Measurements from ENCODE around the gene COX7A2. TPM values are rescaled to one million over a fixed set of nuclear protein-coding genes. Genes with fewer than 3 reads are reported as not detected.
A peak's percentile ranks its signal among the peaks of the same experiment; 100 is the strongest.

COX7A2 gene
- total and polyA plus RNA-seq, 4 donors, result 154 to 475 (median 458) TPM

GRCh38 chr6:75211920-75212590, 31.5 kb downstream of the COX7A2 start:
- Histone ChIP-seq H3K27me3 (ENCODE audit: control insufficient read depth, insufficient read depth, low read length) (peaks cover 21% of the 10 kb centered on the region), H3K4me1 (ENCODE audit: control insufficient read depth, insufficient read depth, low read length) (peaks cover 20% of the 10 kb centered on the region), H3K27ac (ENCODE audit: low read depth, low read length) (no peak overlapping the region), H3K36me3 (ENCODE audit: control insufficient read depth, insufficient read depth, low read length) (no peaks in the 10 kb centered on the region), H3K9me3 (ENCODE audit: control insufficient read depth, insufficient read depth, low read length) (no peaks in the 10 kb centered on the region), H3K4me3 (ENCODE audit: low read depth, low read length) (no peak overlapping the region)
- no peak for DNase-seq (ENCODE audit: low read depth in 4 of 6, low spot score in 6 of 6)
- WGBS (ENCODE audit: insufficient coverage), result 8% methylated on average over 2 of the region's 3 CpGs

- Histone ChIP-seq H3K4me1 (ENCODE audit: control insufficient read depth, insufficient read depth, low read length) (peaks cover 29% of the 10 kb centered on the region), H3K9me3 (ENCODE audit: control insufficient read depth, insufficient read depth, low read length) (no peaks in the 10 kb centered on the region), H3K27me3 (ENCODE audit: control insufficient read depth, insufficient read depth, low read length) (peaks cover 28% of the 10 kb centered on the region), H3K27ac (ENCODE audit: low read depth, low read length) (no peak overlapping the region), H3K4me3 (ENCODE audit: low read depth, low read length) (no peak overlapping the region), H3K36me3 (ENCODE audit: control insufficient read depth, insufficient read depth, low read length) (no peaks in the 10 kb centered on the region)
- peak in 2 of 6 donors; percentile 90 to 94 for DNase-seq (ENCODE audit: low read depth in 4 of 6, low spot score in 6 of 6)
- WGBS (ENCODE audit: insufficient coverage), result 64% methylated on average over 3 of the region's 10 CpGs
Measured at GRCh38 chr6:75210885-75211739, 32.5 kb downstream of the COX7A2 start.

DNA sequence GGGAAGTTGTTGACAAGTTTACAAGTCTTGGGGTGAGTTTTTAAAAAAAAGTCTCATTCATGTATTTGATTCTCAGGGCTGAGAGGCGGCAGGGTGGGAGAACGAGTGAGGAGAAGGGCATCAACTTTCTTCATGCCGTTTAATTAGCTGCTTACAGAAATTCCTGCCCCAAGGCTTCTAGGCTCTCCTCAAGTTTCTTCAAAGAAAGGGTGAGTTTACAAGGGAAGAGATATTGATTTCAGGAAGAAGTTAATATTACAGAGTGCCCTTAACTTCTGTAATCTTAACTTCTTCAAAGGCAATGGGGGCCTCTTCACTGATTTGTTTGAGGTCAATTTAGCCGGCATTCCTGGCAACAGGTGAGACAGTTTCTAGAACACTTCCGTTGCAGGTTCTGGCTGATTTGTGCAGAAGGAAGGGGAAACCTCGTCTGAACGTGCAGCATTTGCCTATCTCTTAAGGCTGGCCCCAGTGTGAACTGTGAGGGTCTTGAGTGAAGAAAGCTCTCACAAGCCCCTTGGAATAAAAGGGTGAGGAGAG, 34.3 kb downstream of the COX7A2 start:
- Histone ChIP-seq H3K27me3 (ENCODE audit: control insufficient read depth, insufficient read depth, low read length) (peaks cover 46% of the 10 kb centered on the region), H3K27ac (ENCODE audit: low read depth, low read length) (no peak overlapping the region), H3K36me3 (ENCODE audit: control insufficient read depth, insufficient read depth, low read length) (no peaks in the 10 kb centered on the region), H3K4me3 (ENCODE audit: low read depth, low read length) (no peak overlapping the region), H3K9me3 (ENCODE audit: control insufficient read depth, insufficient read depth, low read length) (no peaks in the 10 kb centered on the region), H3K4me1 (ENCODE audit: control insufficient read depth, insufficient read depth, low read length) (peaks cover 48% of the 10 kb centered on the region)
- no peak for DNase-seq (ENCODE audit: low read depth in 4 of 6, low spot score in 6 of 6)
- 39% methylated on average over 3 of the region's 7 CpGs for WGBS (ENCODE audit: insufficient coverage)

DNA sequence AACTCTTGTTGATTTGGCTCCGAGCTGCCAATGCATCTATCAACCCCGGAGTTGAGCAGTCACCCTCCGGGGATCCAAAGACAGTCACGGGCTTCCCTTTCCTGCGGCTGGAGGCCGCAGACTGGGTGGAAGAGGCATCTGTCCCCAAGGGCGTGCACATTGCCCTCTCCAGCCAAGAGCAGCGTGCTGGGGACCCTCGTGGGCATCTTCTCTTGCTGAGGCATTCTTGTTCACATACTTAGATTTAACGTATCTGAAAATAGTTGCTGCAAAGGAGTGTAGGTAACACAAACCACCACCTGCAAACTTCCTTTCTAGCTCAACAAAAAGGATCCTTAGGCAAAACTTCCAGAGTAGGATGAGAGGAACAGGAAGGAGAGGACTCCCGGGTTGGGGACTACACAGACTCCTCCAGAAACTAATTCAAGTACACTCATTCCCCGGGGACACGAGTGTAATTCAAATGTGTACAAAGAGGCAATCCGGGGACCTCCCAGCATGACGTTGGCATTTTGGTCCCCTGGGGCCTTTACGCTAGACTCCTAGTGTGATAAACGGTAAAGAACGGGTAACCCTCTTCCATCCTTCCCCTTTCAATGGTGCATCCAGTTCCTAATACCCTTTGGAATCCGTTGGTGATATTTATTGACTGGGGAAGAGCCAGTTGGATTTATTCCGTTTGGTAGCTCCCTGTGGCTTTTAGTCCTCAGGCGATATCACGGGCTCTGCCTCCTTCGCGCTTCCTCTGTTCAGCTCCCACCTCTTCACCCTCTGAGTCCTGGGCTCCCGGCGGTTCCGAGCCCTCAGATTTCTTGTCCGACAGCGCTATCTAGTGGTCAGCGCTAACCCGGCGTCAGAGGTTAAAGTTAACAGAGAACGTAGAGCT, 35.1 kb downstream of the COX7A2 start:
- under 1% methylated on average over 16 of the region's 33 CpGs for WGBS (ENCODE audit: insufficient coverage)
- Histone ChIP-seq H3K4me1 (ENCODE audit: control insufficient read depth, insufficient read depth, low read length) (peaks cover 52% of the 10 kb centered on the region), H3K4me3 (ENCODE audit: low read depth, low read length) (peak overlapping the region; percentile 29), H3K36me3 (ENCODE audit: control insufficient read depth, insufficient read depth, low read length) (no peaks in the 10 kb centered on the region), H3K27ac (ENCODE audit: low read depth, low read length) (peak overlapping the region; percentile 58), H3K9me3 (ENCODE audit: control insufficient read depth, insufficient read depth, low read length) (no peaks in the 10 kb centered on the region), H3K27me3 (ENCODE audit: control insufficient read depth, insufficient read depth, low read length) (peaks cover 53% of the 10 kb centered on the region)
- peak; percentile 70 to 96 (median 79) for DNase-seq (ENCODE audit: low read depth in 4 of 6, low spot score in 6 of 6)

DNA sequence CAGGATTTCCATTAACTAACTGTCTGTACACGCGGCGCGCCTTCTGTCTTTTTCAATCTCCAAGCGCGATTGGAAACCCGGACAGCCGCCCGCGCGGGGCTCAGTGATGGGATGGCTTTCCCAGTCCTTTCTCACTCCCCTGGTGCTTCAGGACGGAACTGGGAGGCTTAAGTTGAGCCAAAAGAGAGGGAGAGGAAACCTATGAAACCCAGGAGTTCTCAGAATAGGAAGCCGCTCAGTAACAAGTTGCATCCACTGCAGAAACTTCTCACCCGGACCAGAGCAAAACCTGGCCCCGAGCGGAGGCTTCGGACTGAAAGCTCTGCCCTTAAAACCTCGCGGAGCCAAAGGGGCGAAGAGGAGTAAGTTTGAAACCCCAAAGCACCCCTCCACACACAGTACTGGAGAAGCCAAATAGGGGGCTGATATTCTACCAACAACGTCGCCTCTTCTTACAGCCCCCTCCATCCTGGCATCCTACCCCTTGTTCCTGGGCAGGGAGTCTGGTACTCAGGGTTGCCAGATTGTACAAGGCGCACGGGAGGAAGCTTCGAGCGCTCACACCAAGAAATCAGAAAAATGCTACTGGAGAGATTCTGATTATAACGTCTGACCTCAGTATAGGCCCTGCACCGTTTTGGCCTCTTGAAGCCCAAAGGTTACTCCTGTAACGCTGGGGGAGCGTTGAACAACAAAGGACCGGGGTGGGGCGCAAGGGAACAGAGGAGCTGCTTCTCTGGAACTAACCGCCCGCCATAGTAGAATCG, 36.8 kb downstream of the COX7A2 start:
- H3K4me1 ChIP-seq (ENCODE audit: control insufficient read depth, insufficient read depth, low read length), result peaks cover 64% of the 10 kb centered on the region
- 2% methylated on average over 34 of the region's 35 CpGs for WGBS (ENCODE audit: insufficient coverage)
- H3K9me3 ChIP-seq (ENCODE audit: control insufficient read depth, insufficient read depth, low read length), result no peaks in the 10 kb centered on the region
- peak overlapping the region; percentile 54 for H3K4me3 ChIP-seq (ENCODE audit: low read depth, low read length)
- H3K36me3 ChIP-seq (ENCODE audit: control insufficient read depth, insufficient read depth, low read length), result no peaks in the 10 kb centered on the region
- DNase-seq (ENCODE audit: low read depth in 4 of 6, low spot score in 6 of 6), result peak in 3 of 6 donors; percentile 29 to 68 (median 45)
- peak overlapping the region; percentile 91 for H3K27ac ChIP-seq (ENCODE audit: low read depth, low read length)
- H3K27me3 ChIP-seq (ENCODE audit: control insufficient read depth, insufficient read depth, low read length), result peaks cover 65% of the 10 kb centered on the region

- peak in 3 of 6 donors; percentile 50 to 91 (median 79) for DNase-seq (ENCODE audit: low read depth in 4 of 6, low spot score in 6 of 6)
- H3K27me3 ChIP-seq (ENCODE audit: control insufficient read depth, insufficient read depth, low read length), result peaks cover 72% of the 10 kb centered on the region
- peaks cover 66% of the 10 kb centered on the region for H3K4me1 ChIP-seq (ENCODE audit: control insufficient read depth, insufficient read depth, low read length)
- H3K4me3 ChIP-seq (ENCODE audit: low read depth, low read length), result peak within 1 kb of the TSS; percentile 54
- peak within 1 kb of the TSS; percentile 91 for H3K27ac ChIP-seq (ENCODE audit: low read depth, low read length)
- H3K36me3 ChIP-seq (ENCODE audit: control insufficient read depth, insufficient read depth, low read length), result no peaks in the 10 kb centered on the region
- H3K9me3 ChIP-seq (ENCODE audit: control insufficient read depth, insufficient read depth, low read length), result no peaks in the 10 kb centered on the region
- under 1% methylated on average over 54 of the region's 64 CpGs for WGBS (ENCODE audit: insufficient coverage)
Measured at GRCh38 chr6:75205776-75206575, 37.6 kb downstream of the COX7A2 start, which contains the start of gene COL12A1. COL12A1 (minus strand) TSS chr6:75206053; CDS start chr6:75202792, 3,261 bp downstream.

GRCh38 chr6:75204959-75205775, 38.4 kb downstream of the COX7A2 start:
- peaks cover 73% of the 10 kb centered on the region for H3K27me3 ChIP-seq (ENCODE audit: control insufficient read depth, insufficient read depth, low read length)
- DNase-seq (ENCODE audit: low read depth in 4 of 6, low spot score in 6 of 6), result peak in 3 of 6 donors; percentile 36 to 70 (median 50)
- WGBS (ENCODE audit: insufficient coverage), result 0% methylated on average over 40 of the region's 47 CpGs

More at GRCh38 chr6:75204959-75205775, 38.4 kb downstream of the COX7A2 start:
- peak overlapping the region; percentile 54 for H3K4me3 ChIP-seq (ENCODE audit: low read depth, low read length)
- H3K9me3 ChIP-seq (ENCODE audit: control insufficient read depth, insufficient read depth, low read length), result no peaks in the 10 kb centered on the region
- peaks cover 66% of the 10 kb centered on the region for H3K4me1 ChIP-seq (ENCODE audit: control insufficient read depth, insufficient read depth, low read length)
- H3K27ac ChIP-seq (ENCODE audit: low read depth, low read length), result peak overlapping the region; percentile 91
- no peaks in the 10 kb centered on the region for H3K36me3 ChIP-seq (ENCODE audit: control insufficient read depth, insufficient read depth, low read length)
